GM18511 (cell line): ENCODE results near the gene CUTC.
A peak's percentile ranks its signal among the peaks of the same experiment; 100 is the strongest.
"Not testable (repeated sequence)": the region's sequence is repeated elsewhere in the genome, so short reads cannot be mapped to it uniquely, and the experiment has no call there.

Experiments used
- ATAC-seq: cut with Tn5 transposase; IDR thresholded peaks from one replicate; pipeline ENCODE4 v1.9.1; 2021; ENCODE audit warnings: mild to moderate bottlenecking, moderate library complexity; ENCODE audit not compliant: unreplicated experiment

The CUTC gene

GRCh38 chr10:99732033-99732842 is at the start of gene CUTC, which contains the start of gene COX15:
TSS of gene CUTC (plus strand) at chr10:99732234. CDS start at chr10:99732349, 115 bp downstream.
TSS of gene COX15 (minus strand) at chr10:99732127. CDS start at chr10:99732049, 78 bp downstream.
- ATAC-seq = peak; percentile 88

GRCh38 chr10:99682752-99683151 is 49.3 kb upstream of the CUTC start:
- no peak for ATAC-seq

- ATAC-seq = peak; percentile 97
Observed at GRCh38 chr10:99685597-99685967, 46.5 kb upstream of the CUTC start.

GRCh38 chr10:99689461-99689860 is 42.6 kb upstream of the CUTC start:
- ATAC-seq = no peak

GRCh38 chr10:99693933-99694583 is 38.0 kb upstream of the CUTC start:
- ATAC-seq = no peak

GRCh38 chr10:99695761-99696160 is 36.3 kb upstream of the CUTC start:
- ATAC-seq = no peak

GRCh38 chr10:99698504-99699080 is 33.4 kb upstream of the CUTC start:
- ATAC-seq = no peak

- ATAC-seq = no peak
Observed at GRCh38 chr10:99700649-99701048, 31.4 kb upstream of the CUTC start.

- ATAC-seq = no peak
Observed at GRCh38 chr10:99708428-99709012, 23.5 kb upstream of the CUTC start.

GRCh38 chr10:99709480-99710229 is 22.4 kb upstream of the CUTC start:
- ATAC-seq = peak; percentile 85

GRCh38 chr10:99711129-99711719 is 20.8 kb upstream of the CUTC start:
- ATAC-seq = peak; percentile 68

- ATAC-seq = no peak
Observed at GRCh38 chr10:99714446-99714845, 17.6 kb upstream of the CUTC start.

- no peak for ATAC-seq
Observed at GRCh38 chr10:99720387-99720786, 11.6 kb upstream of the CUTC start.

- ATAC-seq = no peak
Observed at GRCh38 chr10:99730026-99730425, 2.0 kb upstream of the CUTC start.

GRCh38 chr10:99731306-99732032 is 565 bp upstream of the CUTC start:
- peak; percentile 49 for ATAC-seq

GRCh38 chr10:99733366-99733765 is 1.3 kb downstream of the CUTC start:
- ATAC-seq = no peak

GRCh38 chr10:99734111-99734510 is 2.1 kb downstream of the CUTC start:
- ATAC-seq = not testable (repeated sequence)

- no peak for ATAC-seq
Observed at GRCh38 chr10:99740260-99740659, 8.2 kb downstream of the CUTC start.

GRCh38 chr10:99740933-99741559 is 9.0 kb downstream of the CUTC start:
- no peak for ATAC-seq
